OCI-LY3 (cell line): ENCODE measurements around the gene RPL12.

Experiments used
- H2AFZ ChIP-seq: fragments of 200-600, 300-600 bp; shearing (Covaris generic); 2 replicates; pipeline ENCODE4 v1.6.0; 2014; ENCODE audit warnings: antibody characterized with exemption, low read depth, low read length
- H3K27ac ChIP-seq: fragments of 200-600, 300-600 bp; sonication (generic); 2 replicates; pipeline ENCODE4 v1.5.1; 2014; ENCODE audit warnings: mild to moderate bottlenecking, low read length, moderate library complexity, mixed read lengths
- H3K27me3 ChIP-seq: fragments of 200-600, 300-600 bp; sonication (generic); 2 replicates; pipeline ENCODE4 v1.6.1; 2014; ENCODE audit warnings: low read depth, low read length, mixed read lengths
- H3K36me3 ChIP-seq: fragments of 200-600, 300-600 bp; sonication (generic); replicated peaks from 2 replicates; pipeline ENCODE3; 2014; ENCODE audit warnings: low read depth, low read length, mixed read lengths
- H3K4me1 ChIP-seq: fragments of 300-600, 200-600 bp; sonication (generic); 2 replicates; pipeline ENCODE4 v1.6.1; 2014; ENCODE audit warnings: low read length, mixed read lengths
- H3K4me2 ChIP-seq: fragments of 200-600, 300-600 bp; sonication (generic); 2 replicates; pipeline ENCODE4 v1.6.1; 2014; ENCODE audit warnings: low read length, mixed read lengths
- H3K4me3 ChIP-seq: fragments of 300-600, 200-600 bp; sonication (generic); 2 replicates; pipeline ENCODE4 v1.5.1; 2014; ENCODE audit warnings: antibody characterized with exemption, mild to moderate bottlenecking, low read length, moderate library complexity
- H3K79me2 ChIP-seq: fragments of 300-600, 200-600 bp; shearing (Covaris generic); 2 replicates; pipeline ENCODE4 v1.6.1; 2014; ENCODE audit warnings: mild to moderate bottlenecking, low read length, mixed read lengths
- H3K9ac ChIP-seq: fragments of 300-600, 200-600 bp; shearing (Covaris generic); 2 replicates; pipeline ENCODE4 v1.6.0; 2014; ENCODE audit warnings: mild to moderate bottlenecking, low read length, moderate library complexity
- H3K9me3 ChIP-seq: fragments of 200-600, 300-600 bp; shearing (Covaris generic); 2 replicates; pipeline ENCODE4 v1.6.1; 2014; ENCODE audit warnings: low read length, mixed read lengths; ENCODE audit not compliant: insufficient read depth
- H4K20me1 ChIP-seq: fragments of 200-600, 300-600 bp; sonication (generic); 2 replicates; pipeline ENCODE4 v1.6.1; 2016; ENCODE audit warnings: low read length, mixed read lengths; ENCODE audit not compliant: insufficient read depth
- CTCF ChIP-seq: fragments of 200-600, 300-600 bp; sonication (generic); IDR thresholded peaks from 2 replicates; pipeline ENCODE4 v1.5.1; 2014; ENCODE audit warnings: antibody characterized with exemption, low read length, low read depth
- EZH2phosphoT487 ChIP-seq: fragments of 200-600 bp; shearing (Covaris generic); IDR thresholded peaks from 2 replicates; pipeline ENCODE4 v1.6.1; 2018; ENCODE audit warnings: antibody characterized with exemption, mixed run types, low read depth

The RPL12 gene

GRCh38 chr9:127404631-127405030, 46.6 kb downstream of the RPL12 start:
- H4K20me1 ChIP-seq = no peaks in the 10 kb centered on the region
- H3K4me2 ChIP-seq = no peak overlapping the region
- no peaks in the 10 kb centered on the region for H3K9me3 ChIP-seq
- H3K79me2 ChIP-seq = no peaks in the 10 kb centered on the region
- H3K4me3 ChIP-seq = no peak overlapping the region
- no peak overlapping the region for H2AFZ ChIP-seq
- no peak overlapping the region for H3K27ac ChIP-seq
- peaks cover 3% of the 10 kb centered on the region for H3K36me3 ChIP-seq
- no peak overlapping the region for H3K9ac ChIP-seq
- no peak for TF ChIP-seq EZH2phosphoT487
- no peak for TF ChIP-seq CTCF
- H3K4me1 ChIP-seq = no peaks in the 10 kb centered on the region
- H3K27me3 ChIP-seq = no peaks in the 10 kb centered on the region

GRCh38 chr9:127403507-127404192, 47.6 kb downstream of the RPL12 start:
- Histone ChIP-seq H3K79me2 (no peaks in the 10 kb centered on the region), H4K20me1 (no peaks in the 10 kb centered on the region), H3K4me3 (no peak overlapping the region), H2AFZ (no peak overlapping the region), H3K9ac (no peak overlapping the region), H3K36me3 (peaks cover 3% of the 10 kb centered on the region), H3K4me1 (no peaks in the 10 kb centered on the region), H3K9me3 (no peaks in the 10 kb centered on the region), H3K27ac (no peak overlapping the region), H3K27me3 (no peaks in the 10 kb centered on the region), H3K4me2 (no peak overlapping the region)
- TF ChIP-seq EZH2phosphoT487 (no peak), CTCF (no peak)

- H3K79me2 ChIP-seq = no peaks in the 10 kb centered on the region
- no peak overlapping the region for H2AFZ ChIP-seq
- no peaks in the 10 kb centered on the region for H3K27me3 ChIP-seq
- 0 out of 2 replicates have a peak, but pooled peaks cover 4% of the 10 kb centered on the region for H3K4me1 ChIP-seq
- no peak overlapping the region for H3K27ac ChIP-seq
- H3K36me3 ChIP-seq = peaks cover 3% of the 10 kb centered on the region
- no peak overlapping the region for H3K4me2 ChIP-seq
- no peaks in the 10 kb centered on the region for H4K20me1 ChIP-seq
- H3K9ac ChIP-seq = no peak overlapping the region
- no peak overlapping the region for H3K4me3 ChIP-seq
- no peaks in the 10 kb centered on the region for H3K9me3 ChIP-seq
- TF ChIP-seq CTCF (no peak), EZH2phosphoT487 (no peak)
Measured at GRCh38 chr9:127402401-127403090, 48.7 kb downstream of the RPL12 start.

- TF ChIP-seq EZH2phosphoT487 (no peak), CTCF (no peak)
Measured at GRCh38 chr9:127399736-127400269, 51.4 kb downstream of the RPL12 start.

More at GRCh38 chr9:127399736-127400269, 51.4 kb downstream of the RPL12 start:
- no peaks in the 10 kb centered on the region for H3K27me3 ChIP-seq
- no peaks in the 10 kb centered on the region for H3K79me2 ChIP-seq
- peaks cover 10% of the 10 kb centered on the region for H3K4me1 ChIP-seq
- no peak overlapping the region for H3K27ac ChIP-seq
- no peak overlapping the region for H3K4me2 ChIP-seq
- no peaks in the 10 kb centered on the region for H3K9me3 ChIP-seq
- H3K4me3 ChIP-seq = no peak overlapping the region
- no peaks in the 10 kb centered on the region for H3K36me3 ChIP-seq
- no peak overlapping the region for H2AFZ ChIP-seq
- H3K9ac ChIP-seq = no peak overlapping the region
- no peaks in the 10 kb centered on the region for H4K20me1 ChIP-seq
